ENCODE results near the gene PRELID3B. TPM values are rescaled to one million over a fixed set of nuclear protein-coding genes. Genes with fewer than 3 reads are reported as not detected.

The PRELID3B gene
- total and polyA plus RNA-seq, 2 of the 13 experiments (the other 11 are each of a cell fraction or from before 2014, with no cell fraction given): 23.3 to 42.6 TPM

DNA sequence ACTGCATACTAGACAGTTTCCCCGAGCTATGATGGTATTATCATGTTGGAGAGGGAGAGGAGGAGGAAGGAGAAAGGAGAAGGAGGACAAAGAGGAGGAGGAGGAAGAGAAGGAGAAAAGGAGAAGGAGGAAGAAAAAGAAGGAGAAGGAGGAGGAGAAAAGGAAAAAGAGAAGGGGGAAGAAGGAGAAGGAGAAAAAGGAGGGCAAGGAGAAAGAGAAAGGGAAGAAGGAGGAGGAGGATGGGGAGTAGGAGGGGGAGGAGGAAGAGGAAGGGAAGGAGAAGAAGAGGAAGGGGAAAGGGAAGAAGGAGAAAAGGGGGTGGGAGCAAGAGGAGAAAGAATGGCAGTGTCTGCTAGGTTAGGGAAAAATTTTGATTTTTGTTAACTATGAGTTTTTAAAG, 35.1 kb upstream of the PRELID3B start (continued):
- TF ChIP-seq CSRNP1 (CRISPR knock-in tag; IDR thresholded peaks at IDR 0.05) (no peak), NRL (CRISPR knock-in tag; IDR thresholded peaks at IDR 0.05; ENCODE audit: borderline replicate concordance) (no peak), PHB2 (IDR thresholded peaks at IDR 0.05; ENCODE audit: partially characterized antibody) (peak; percentile 46), KLF16 (CRISPR knock-in tag; IDR thresholded peaks at IDR 0.05) (no peak), SMAD3 (CRISPR knock-in tag; IDR thresholded peaks at IDR 0.05) (no peak), LCORL (IDR thresholded peaks at IDR 0.05) (peak; percentile 52; the same call in 1 of the 2 replicates), LCORL (CRISPR knock-in tag; IDR thresholded peaks at IDR 0.05) (no peak), ZKSCAN8 (CRISPR knock-in tag; IDR thresholded peaks at IDR 0.05; ENCODE audit: borderline replicate concordance) (no peak), FOXK1 (CRISPR knock-in tag; IDR thresholded peaks at IDR 0.05; ENCODE audit: borderline replicate concordance, low read depth) (no peak), CBX1 (IDR thresholded peaks at IDR 0.05; ENCODE audit: low read depth) (no peak)
- TF ChIP-seq, protein P1, sequence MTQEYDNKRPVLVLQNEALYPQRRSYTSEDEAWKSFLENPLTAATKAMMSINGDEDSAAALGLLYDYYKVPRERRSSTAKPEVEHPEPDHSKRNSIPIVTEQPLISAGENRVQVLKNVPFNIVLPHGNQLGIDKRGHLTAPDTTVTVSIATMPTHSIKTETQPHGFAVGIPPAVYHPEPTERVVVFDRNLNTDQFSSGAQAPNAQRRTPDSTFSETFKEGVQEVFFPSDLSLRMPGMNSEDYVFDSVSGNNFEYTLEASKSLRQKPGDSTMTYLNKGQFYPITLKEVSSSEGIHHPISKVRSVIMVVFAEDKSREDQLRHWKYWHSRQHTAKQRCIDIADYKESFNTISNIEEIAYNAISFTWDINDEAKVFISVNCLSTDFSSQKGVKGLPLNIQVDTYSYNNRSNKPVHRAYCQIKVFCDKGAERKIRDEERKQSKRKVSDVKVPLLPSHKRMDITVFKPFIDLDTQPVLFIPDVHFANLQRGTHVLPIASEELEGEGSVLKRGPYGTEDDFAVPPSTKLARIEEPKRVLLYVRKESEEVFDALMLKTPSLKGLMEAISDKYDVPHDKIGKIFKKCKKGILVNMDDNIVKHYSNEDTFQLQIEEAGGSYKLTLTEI (CRISPR knock-in tag; conservative IDR thresholded peaks at IDR 0.05): no peak
- TF ChIP-seq, protein P2, sequence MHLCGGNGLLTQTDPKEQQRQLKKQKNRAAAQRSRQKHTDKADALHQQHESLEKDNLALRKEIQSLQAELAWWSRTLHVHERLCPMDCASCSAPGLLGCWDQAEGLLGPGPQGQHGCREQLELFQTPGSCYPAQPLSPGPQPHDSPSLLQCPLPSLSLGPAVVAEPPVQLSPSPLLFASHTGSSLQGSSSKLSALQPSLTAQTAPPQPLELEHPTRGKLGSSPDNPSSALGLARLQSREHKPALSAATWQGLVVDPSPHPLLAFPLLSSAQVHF (CRISPR knock-in tag; IDR thresholded peaks at IDR 0.05): no peak

Data from HepG2 (cell line).